SW480 (cell line): Measurements from ENCODE around the gene JSRP1.

Source experiments
- DNase-seq: peaks from one replicate; pipeline ENCODE4 v3.0.0-alpha.2; 2016; ENCODE audit warnings: low spot score

Gene JSRP1

DNA sequence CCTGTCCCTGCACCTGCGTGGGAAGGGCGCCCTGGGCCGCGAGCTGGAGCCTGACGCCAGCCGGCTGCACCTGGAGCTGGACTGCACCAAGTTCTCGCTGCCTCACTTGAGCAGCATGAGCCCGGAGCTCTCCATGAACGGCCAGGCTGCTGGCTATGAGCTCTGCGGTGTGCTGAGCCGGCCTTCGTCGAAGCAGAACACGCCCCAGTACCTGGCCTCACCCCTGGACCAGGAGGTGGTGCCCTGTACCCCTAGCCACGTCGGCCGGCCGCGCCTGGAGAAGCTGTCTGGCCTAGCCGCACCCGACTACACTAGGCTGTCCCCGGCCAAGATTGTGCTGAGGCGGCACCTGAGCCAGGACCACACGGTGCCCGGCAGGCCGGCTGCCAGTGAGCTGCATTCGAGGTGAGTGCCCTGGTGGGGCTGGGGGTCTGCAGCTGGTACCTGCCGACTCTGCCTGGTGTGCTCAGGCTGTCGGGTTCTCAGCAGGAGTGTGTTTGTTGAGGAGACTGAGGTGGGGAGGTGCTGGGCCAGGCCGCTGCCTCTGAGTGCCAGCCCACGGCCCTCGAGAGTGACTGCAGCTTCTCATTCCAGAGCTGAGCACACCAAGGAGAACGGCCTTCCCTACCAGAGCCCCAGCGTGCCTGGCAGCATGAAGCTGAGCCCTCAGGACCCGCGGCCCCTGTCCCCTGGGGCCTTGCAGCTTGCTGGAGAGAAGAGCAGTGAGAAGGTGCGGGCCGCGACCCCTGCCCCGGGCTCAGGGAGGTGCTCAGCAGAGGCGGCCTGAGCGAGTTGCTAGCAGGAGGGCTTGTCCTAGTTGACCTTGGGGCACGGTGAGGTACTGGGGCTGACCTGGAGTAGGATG, 39.6 kb downstream of the JSRP1 start:
- no peak for DNase-seq

DNA sequence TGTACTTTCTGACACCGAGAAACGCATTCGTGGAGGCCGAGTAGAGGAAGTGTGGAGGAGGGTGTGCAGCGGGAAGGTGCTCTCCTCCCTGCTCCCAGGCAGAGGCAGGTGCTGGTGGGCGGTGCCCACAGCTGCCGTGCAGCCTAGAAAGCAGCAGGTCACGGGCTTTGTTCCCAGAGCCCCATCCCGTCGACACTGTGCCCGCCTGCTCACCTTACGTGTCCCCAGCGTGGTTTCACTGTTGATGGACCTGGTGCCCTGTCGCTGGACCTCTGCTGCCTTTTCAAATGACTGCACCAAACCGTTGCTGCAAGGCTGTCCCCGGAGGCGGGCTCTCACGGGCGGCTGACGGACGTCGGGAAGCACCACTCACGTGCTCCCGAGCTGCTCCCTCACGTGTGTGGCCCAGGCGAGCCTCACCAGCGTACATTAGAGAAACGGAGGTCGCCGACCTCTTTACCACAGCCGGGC, 40.9 kb downstream of the JSRP1 start:
- no peak for DNase-seq

DNA sequence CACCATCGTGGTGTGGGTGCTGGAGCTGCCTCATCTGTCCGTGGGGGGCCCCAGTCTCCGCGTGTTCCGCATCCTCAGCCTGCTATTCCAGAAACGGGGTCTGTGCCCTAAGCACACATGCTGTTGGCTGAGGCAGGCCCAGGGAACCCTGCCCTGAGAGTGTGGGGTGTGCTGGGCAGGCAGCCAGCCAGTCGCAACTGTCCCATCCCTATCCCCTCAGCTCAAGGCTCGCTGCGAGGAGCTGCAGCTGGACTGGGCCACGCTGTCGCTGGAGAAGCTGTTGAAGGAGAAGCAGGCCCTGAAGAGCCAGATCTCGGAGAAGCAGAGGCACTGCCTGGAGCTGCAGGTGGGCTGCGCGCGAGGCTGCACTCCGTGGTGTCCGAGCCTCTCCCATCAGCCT, 42.0 kb downstream of the JSRP1 start:
- DNase-seq: no peak

DNA sequence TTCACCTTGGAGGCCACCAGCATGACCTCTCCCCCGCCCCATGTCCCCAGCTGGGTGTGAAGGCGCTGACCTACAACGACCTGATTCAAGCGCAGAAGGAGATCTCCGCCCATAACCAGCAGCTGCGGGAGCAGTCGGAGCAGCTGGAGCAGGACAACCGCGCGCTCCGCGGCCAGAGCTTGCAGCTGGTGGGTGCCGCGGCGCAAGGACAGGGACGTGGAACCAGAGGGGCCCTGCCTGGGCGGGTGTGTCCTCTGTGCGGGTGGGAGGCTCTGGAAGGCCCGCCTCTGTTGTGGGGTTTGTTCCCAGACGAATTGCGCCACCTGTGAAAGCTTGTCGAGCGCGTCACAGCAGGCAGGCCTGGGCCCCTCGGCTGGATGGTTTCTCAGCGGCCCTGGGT, 42.4 kb downstream of the JSRP1 start:
- no peak for DNase-seq

DNA sequence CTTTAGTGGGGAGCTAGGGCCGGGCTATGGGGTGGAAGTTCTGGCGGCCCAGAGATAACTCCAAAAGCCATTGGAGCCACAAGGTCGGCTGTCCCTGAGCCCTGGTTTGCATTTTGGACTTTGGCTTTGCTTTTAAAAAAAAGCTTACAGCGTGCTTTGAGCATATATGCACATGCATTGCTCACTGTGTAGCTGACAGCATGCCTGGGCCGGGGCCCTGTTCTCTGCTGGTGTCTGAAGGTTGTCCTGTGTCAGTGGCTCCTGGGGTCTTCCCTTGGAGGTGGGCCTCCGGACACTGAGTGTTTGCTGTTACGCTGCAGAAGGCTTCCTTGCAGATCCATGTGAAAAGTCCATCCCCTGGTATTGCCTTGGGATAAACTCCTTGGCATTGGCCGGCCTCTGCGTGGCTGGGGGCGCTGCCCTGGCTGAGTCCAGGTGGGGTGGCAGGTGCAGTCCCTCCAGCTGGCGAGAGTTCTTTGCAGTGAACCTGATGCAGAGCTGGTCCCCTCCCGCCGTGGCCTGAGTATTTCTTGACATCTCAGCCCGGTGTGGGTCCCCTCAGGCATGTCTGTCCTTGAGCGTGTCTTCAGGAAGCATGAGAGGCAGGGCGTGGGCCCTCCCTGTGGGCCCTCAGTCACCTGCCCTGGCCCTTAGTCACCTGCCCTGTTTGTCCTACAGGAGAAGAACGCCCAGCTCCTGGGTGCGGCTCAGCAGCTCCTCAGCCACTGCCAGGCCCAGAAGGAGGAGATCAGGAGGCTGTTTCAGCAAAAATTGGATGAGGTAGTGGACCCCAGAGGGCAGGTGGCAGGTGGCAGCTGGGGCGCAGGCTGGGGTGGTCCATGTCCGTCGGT, 43.1 kb downstream of the JSRP1 start:
- no peak for DNase-seq

DNA sequence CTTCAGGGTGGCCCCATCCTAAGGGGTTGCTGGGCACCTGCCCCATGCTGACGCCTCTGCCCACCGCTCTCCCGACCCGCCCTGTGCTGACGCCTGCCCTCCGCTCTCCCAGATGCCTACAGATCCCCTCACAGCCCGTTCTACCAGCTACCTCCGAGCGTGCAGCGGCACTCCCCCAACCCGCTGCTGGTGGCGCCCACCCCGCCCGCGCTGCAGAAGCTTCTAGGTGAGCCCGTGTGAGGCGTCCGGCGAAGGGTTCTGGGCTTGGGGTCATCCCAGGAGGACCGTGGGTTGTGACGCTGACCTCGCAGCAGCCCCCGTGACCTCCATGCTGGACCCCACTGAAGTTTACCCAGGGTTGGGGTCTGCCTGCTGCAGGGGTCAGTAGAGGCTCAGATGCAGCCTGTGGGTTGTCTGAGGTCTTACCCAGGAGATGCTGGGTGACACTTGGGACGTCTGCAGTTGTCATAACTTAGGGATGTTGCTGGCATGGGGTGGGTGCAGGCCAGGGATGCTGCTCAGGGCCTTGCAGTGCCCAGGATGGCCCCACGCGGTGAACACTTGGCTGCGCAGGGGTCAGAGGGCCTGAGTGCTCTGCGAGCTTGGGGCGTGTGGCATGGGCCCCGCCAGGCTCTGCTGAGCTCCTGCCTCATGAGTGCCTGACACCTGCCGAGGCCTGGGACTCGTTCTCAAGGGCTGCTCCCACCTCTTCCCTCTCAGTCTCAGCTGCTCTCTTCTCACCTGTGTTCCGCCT, 45.1 kb downstream of the JSRP1 start:
- no peak for DNase-seq

DNA sequence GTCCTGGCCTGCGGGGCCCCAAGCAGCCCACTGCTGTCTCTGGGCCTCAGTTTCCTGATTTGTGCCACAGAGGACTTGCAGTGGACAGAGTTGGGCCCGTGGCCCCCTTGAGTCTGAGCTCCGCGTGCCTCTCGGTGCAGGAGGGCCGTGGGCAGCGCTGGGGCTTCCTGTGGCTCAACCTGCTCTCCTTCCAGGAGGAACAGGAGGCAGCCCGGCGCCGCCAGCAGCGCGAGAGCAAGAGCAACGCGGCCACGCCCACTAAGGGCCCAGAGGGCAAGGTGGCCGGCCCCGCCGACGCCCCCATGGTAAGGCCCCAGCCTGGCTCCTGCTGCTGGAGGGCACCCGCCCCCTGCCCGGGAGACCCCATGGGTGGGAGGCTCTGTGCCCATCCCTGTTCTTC, 46.0 kb downstream of the JSRP1 start:
- DNase-seq: no peak

DNA sequence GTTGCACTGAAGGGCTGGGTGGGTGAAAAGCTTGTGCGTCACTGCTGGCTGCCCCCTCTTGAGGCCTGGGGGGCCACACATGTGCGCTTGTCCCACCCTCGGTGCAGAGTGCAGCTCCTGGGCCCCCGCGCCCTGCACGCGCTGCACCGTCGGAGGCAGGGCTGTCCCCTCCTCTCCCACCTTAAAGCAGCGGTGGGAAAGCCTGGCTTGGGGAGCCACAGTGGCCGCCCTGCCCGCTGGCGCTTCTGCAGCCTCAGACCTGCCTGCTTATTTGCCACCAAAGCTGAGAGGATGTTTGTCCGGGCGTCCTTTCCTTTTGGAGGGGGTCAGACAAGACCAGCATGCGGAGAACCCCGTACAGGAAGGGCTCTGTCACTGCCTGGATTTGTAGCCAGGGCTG, 46.8 kb downstream of the JSRP1 start:
- no peak for DNase-seq

DNA sequence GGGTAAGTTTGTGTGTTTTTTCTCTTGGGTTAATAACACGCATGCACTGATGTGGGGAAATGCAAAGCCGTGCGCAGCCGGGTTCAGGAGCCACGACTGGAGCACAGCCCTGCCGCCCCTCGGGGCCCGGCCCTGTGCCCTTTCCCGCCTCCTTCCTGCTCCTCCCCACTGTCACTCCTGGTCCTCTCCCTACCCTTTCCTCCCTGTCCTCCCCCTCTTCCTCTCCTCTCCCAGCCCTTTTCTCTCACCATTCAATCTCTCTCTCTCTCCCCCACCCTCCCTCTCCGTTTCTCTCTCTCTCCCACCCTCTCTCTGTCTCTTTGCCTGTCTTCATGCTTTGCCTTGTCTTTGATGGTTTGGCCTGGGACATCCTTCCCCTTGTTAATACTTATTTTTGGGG, 47.2 kb downstream of the JSRP1 start:
- DNase-seq: no peak

DNA sequence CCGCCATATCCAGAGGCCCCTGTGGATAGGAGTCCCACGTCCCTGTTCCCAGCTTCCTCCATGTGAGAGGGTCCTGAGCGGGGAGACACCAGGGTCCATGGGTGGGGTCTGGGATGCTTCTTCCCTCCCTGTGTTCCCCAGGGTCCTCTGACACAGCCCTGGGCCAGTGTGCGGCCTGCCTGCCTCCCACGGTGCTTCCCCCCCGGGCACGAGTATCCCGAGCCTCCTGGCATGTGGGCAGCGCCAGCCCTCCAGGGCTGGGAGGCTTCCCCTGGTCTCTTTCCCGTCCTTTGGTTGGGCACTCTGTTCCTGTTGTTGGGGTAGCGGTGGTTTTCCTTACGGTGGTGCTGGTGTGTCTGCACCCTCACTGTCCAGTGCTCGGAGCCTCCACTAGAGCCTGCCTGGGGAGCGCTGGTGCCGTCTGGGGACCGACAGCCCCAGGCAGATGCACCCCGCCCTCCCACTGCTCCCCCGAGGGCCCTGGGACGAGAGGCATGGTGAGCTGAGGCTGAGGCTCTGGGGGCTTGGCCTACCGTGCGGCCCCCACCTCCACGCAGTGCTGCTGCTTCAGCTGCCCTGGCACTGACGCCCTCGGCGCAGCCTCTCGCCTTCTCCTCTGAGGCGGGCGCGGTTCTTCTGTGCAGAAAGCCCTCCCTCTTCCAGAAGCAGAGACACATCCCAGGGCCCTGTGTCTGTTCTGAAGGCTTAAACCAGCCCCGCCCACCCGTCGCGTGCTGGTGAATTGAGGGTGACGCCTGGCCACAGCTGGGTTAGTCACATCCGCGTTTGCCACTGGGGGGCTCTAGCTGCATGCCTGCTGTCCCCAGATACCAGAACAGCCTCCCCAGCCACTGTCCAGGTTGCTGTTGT, 48.0 kb downstream of the JSRP1 start:
- peak; percentile 44 for DNase-seq

DNA sequence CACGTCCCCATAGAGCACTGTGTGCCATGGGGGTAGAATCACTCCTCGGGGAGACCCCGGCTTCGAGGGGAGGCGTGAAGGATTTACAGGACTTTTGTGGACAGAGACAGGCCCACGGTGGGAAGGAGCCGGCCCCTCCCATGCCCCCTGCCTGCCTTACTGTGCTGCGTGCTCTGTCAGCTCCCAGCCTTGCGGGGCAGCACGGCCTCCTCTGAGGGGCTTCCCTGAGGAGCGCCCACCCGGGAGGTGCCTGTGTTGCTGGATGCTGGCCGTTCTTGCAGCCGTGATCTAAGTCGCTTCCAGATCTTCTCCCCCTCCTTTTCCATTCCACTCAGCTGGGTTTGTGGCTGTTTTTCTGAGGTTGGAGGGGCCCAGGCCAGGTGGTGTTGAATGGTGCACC, 49.2 kb downstream of the JSRP1 start:
- DNase-seq: no peak

DNA sequence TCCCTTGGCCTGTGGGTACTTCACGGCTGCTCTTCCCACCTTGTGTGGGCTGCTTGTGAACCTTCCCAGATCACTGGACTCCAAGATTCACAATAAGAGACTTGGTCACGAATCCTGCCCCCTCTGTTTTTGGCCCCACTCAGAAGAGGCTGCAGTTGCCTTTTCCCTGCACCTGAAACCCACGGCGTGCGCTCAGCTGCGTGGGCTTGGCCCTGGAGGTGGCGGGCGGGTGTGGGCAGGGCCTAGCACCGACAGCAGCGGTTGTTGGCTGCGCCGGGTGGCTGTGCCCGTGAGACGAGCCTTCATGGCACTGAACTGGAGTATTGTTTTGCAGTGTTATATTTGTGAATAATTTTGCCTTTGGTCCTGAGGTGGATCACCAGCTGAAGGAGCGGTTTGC, 53.9 kb downstream of the JSRP1 start:
- no peak for DNase-seq
